ENCODE measurements around the gene CHAMP1. TPM values are rescaled to one million over a fixed set of nuclear protein-coding genes. Genes with fewer than 3 reads are reported as not detected.

The CHAMP1 gene
- total and polyA plus RNA-seq, 5 donors from 2014 or later: 7.8 to 12.9 (median 9.1) TPM

Other genes starting within 250 kb of the CHAMP1 start
- gene RASA3, start 181.9 kb upstream of the CHAMP1 start, total RNA-seq: 265 TPM
- 100 to 1,000 TPM in 1 of 4 donors, 10 to 100 TPM in 3; 93.8 to 116 (median 99.6) TPM for gene RASA3, start 181.9 kb upstream of the CHAMP1 start, polyA plus RNA-seq
- gene CFAP97D2, start 135.2 kb upstream of the CHAMP1 start, total RNA-seq: not detected
- under 1 TPM in 2 of 4 donors, not detected in 2; 0.22 to 0.86 TPM for gene CFAP97D2, start 135.2 kb upstream of the CHAMP1 start, polyA plus RNA-seq
- 56.8 TPM for gene CDC16, start 79.6 kb upstream of the CHAMP1 start, total RNA-seq
- gene CDC16, start 79.6 kb upstream of the CHAMP1 start, polyA plus RNA-seq: 10 to 100 TPM; 16.1 to 27.8 (median 20.6) TPM
- 50.0 TPM for gene UPF3A, start 32.9 kb upstream of the CHAMP1 start, total RNA-seq
- 10 to 100 TPM; 14.5 to 30.7 (median 16.4) TPM for gene UPF3A, start 32.9 kb upstream of the CHAMP1 start, polyA plus RNA-seq